ENCODE measurements around the gene OSBPL3.

OSBPL3 gene

GRCh38 chr7:24754906-24755506 lies 225.0 kb downstream of the OSBPL3 start:
- no peak for DNase-seq

GRCh38 chr7:24752073-24752800 lies 227.7 kb downstream of the OSBPL3 start:
- DNase-seq, result no peak

GRCh38 chr7:24751484-24751883 lies 228.5 kb downstream of the OSBPL3 start:
- no peak for DNase-seq

- no peak for DNase-seq
These were observed 229.4 kb downstream of the OSBPL3 start for GRCh38 chr7:24750441-24751055.

GRCh38 chr7:24748521-24748920 lies 231.5 kb downstream of the OSBPL3 start:
- no peak for DNase-seq
